Glutamatergic neuron (in vitro differentiated cells): Measurements from ENCODE around the gene ABCG4. TPM values are rescaled to one million over a fixed set of nuclear protein-coding genes. Genes with fewer than 3 reads are reported as not detected.

ENCODE experiments used
- DNase-seq: peaks from one replicate; pipeline ENCODE4 v3.0.0; 2022
- H3K27ac Mint-ChIP-seq: one replicate; pipeline ENCODE4 v1.8.0; 2020; ENCODE audit warnings: mild to moderate bottlenecking, mixed read lengths, inconsistent platforms; ENCODE audit not compliant: unreplicated experiment
- H3K27me3 Mint-ChIP-seq: one replicate; pipeline ENCODE4 v1.8.0; 2020; ENCODE audit warnings: mild to moderate bottlenecking, moderate library complexity, mixed read lengths, inconsistent platforms; ENCODE audit not compliant: unreplicated experiment
- H3K36me3 Mint-ChIP-seq: one replicate; pipeline ENCODE4 v1.8.0; 2020; ENCODE audit warnings: mild to moderate bottlenecking, mixed read lengths, inconsistent platforms; ENCODE audit not compliant: unreplicated experiment
- H3K4me1 Mint-ChIP-seq: one replicate; pipeline ENCODE4 v1.8.0; 2020; ENCODE audit warnings: mild to moderate bottlenecking, low read depth, mixed read lengths, inconsistent platforms; ENCODE audit not compliant: unreplicated experiment
- H3K4me3 Mint-ChIP-seq: one replicate; pipeline ENCODE4 v1.8.0; 2020; ENCODE audit warnings: mild to moderate bottlenecking, mixed read lengths, inconsistent platforms; ENCODE audit not compliant: unreplicated experiment
- H3K9me3 Mint-ChIP-seq: one replicate; pipeline ENCODE4 v1.8.0; 2020; ENCODE audit warnings: mild to moderate bottlenecking, moderate library complexity, mixed read lengths, inconsistent platforms; ENCODE audit not compliant: unreplicated experiment
- CTCF ChIP-seq: fragments of 200-600 bp; sonication (generic); IDR thresholded peaks from one replicate; pipeline ENCODE4 v1.5.0; 2021; ENCODE audit not compliant: partially characterized antibody, unreplicated experiment
- total RNA-seq: library from RNA; stranded (reverse); fragmentation: NEBNext Ultra II Directional; extraction: Animal tissue kit (Norgen Biotek cat#: 25700); gene quantifications from one replicate; pipeline ENCODE4 v1.2.1, GENCODE V29; 2021; ENCODE audit not compliant: unreplicated experiment

Gene ABCG4
- total RNA-seq, 1 donor from 2014 or later: 2.4 TPM

DNA sequence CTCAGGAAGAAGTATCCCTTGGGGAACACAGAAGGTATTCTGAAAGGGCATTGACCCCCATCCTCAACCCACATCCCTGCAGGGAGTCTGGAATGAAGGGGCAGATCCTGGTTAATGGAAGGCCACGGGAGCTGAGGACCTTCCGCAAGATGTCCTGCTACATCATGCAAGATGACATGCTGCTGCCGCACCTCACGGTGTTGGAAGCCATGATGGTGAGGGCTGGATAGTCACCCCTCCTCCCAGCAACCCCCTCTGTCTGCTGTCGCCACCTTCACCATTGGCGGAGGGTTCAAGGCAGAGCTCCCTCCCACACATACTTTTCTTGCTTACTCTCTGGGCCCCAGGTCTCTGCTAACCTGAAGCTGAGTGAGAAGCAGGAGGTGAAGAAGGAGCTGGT is 5.3 kb downstream of the ABCG4 start:
- TF ChIP-seq CTCF: no peak
- Mint-ChIP-seq H3K9me3 (no peaks in the 10 kb centered on the region), H3K4me1 (no peaks in the 10 kb centered on the region), H3K27ac (no peak overlapping the region), H3K36me3 (no peaks in the 10 kb centered on the region), H3K27me3 (no peaks in the 10 kb centered on the region), H3K4me3 (no peak overlapping the region)
- no peak for DNase-seq

GRCh38 chr11:119155733-119156492 is 7.1 kb downstream of the ABCG4 start:
- Mint-ChIP-seq H3K4me1 (no peaks in the 10 kb centered on the region), H3K9me3 (no peaks in the 10 kb centered on the region), H3K36me3 (no peaks in the 10 kb centered on the region), H3K4me3 (no peak overlapping the region), H3K27me3 (peaks cover 1% of the 10 kb centered on the region), H3K27ac (no peak overlapping the region)
- peak; percentile 33 for DNase-seq
- TF ChIP-seq CTCF: peak; percentile 20

DNA sequence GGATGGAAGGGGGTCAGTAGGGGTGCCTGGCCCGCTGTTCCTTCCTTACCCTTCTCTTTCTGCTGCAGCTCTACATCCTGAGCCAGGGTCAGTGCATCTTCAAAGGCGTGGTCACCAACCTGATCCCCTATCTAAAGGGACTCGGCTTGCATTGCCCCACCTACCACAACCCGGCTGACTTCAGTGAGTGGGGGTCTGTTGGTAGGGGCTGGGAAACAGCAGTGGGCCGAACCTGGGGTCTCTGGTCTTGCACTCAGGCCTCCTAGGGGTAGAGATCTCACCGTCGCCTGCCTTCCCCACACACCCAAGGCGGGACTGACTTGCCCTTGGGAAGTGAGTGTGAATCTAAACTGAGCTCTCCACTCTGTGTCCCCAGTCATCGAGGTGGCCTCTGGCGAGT is 7.6 kb downstream of the ABCG4 start:
- Mint-ChIP-seq H3K9me3 (no peaks in the 10 kb centered on the region), H3K27ac (no peak overlapping the region), H3K27me3 (peaks cover 1% of the 10 kb centered on the region), H3K36me3 (no peaks in the 10 kb centered on the region), H3K4me3 (no peak overlapping the region), H3K4me1 (no peaks in the 10 kb centered on the region)
- TF ChIP-seq CTCF: no peak
- DNase-seq: no peak

DNA sequence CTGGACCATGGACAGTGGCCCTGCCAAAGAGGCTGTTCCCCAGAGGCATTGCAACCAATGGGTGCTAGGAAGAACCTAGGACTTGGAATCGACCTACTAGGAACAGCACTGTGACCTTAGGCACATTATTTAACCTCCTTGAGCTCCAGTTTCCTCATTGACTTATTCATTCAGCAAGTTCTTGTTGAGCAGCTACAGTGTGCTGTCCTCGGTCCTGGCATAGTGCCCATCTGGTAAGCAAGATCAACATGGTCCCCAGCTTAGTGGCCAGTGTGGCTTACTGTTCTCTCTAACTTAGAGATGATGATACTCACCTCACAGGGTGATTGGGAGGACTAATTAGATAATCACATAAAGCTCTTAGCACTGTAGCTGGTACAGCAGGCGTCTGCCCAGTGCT is 8.2 kb downstream of the ABCG4 start:
- no peaks in the 10 kb centered on the region for H3K4me1 Mint-ChIP-seq
- no peak overlapping the region for H3K4me3 Mint-ChIP-seq
- H3K36me3 Mint-ChIP-seq: no peaks in the 10 kb centered on the region
- TF ChIP-seq CTCF: no peak
- H3K9me3 Mint-ChIP-seq: no peaks in the 10 kb centered on the region
- H3K27ac Mint-ChIP-seq: no peak overlapping the region
- H3K27me3 Mint-ChIP-seq: peaks cover 1% of the 10 kb centered on the region
- no peak for DNase-seq

DNA sequence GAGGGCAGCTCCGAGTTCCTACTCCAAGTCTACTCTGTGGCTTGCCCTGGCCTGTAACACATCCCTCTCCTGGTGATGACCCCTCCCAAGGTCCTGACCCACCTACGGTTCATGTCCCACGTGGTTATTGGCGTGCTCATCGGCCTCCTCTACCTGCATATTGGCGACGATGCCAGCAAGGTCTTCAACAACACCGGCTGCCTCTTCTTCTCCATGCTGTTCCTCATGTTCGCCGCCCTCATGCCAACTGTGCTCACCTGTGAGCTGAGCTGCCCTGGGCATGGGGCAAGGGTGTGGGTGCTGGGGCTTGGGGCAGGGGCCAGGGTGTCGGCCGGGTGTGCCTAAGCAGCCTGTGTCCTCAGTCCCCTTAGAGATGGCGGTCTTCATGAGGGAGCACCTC is 9.6 kb downstream of the ABCG4 start:
- H3K36me3 Mint-ChIP-seq: no peaks in the 10 kb centered on the region
- TF ChIP-seq CTCF: no peak
- H3K27ac Mint-ChIP-seq: no peak overlapping the region
- no peaks in the 10 kb centered on the region for H3K9me3 Mint-ChIP-seq
- no peak overlapping the region for H3K4me3 Mint-ChIP-seq
- DNase-seq: no peak
- peaks cover 3% of the 10 kb centered on the region for H3K27me3 Mint-ChIP-seq
- H3K4me1 Mint-ChIP-seq: no peaks in the 10 kb centered on the region
